Breast epithelium (tissue), 4 donors: ENCODE data around the gene RBCK1. TPM values are rescaled to one million over a fixed set of nuclear protein-coding genes. Genes with fewer than 3 reads are reported as not detected.

Experiments
- DNase-seq, 2 donors: peaks; one replicate each; pipeline ENCODE4 v3.0.0-alpha.2; 2019; ENCODE audit warnings: low spot score in 2 of 2
- H3K27ac ChIP-seq, 2 donors: fragments of 200-600 bp; sonication (generic) in 1 of 2; one replicate each; pipeline ENCODE4 v1.5.1; 2016 to 2019; ENCODE audit warnings: mild to moderate bottlenecking in 1 of 2
- H3K27me3 ChIP-seq, 2 donors: fragments of 200-600 bp; sonication (generic) in 1 of 2; one replicate each; pipeline versions ENCODE4 v1.5.1 to v1.6.0; 2017 to 2019; ENCODE audit warnings: control low read depth in 1 of 2, mild to moderate bottlenecking in 1 of 2
- H3K36me3 ChIP-seq: fragments of 200-600 bp; one replicate; pipeline ENCODE4 v1.5.1; 2019
- H3K4me1 ChIP-seq, 2 donors: fragments of 200-600 bp; sonication (generic); one replicate each; pipeline ENCODE4 v1.5.1; 2016 to 2019; ENCODE audit warnings: control low read depth in 1 of 2
- H3K4me3 ChIP-seq, 3 donors: fragments of 200-600 bp; sonication (generic); 1 replicate in 2 of 3; 2 replicates in 1 of 3; pipeline ENCODE4 v1.5.1; 2016 to 2019; ENCODE audit warnings: mild to moderate bottlenecking in 3 of 3, moderate library complexity in 2 of 3
- H3K9me3 ChIP-seq, 2 donors: fragments of 200-600 bp; sonication (generic) in 1 of 2; one replicate each; pipeline ENCODE4 v1.5.1; 2016 to 2019; ENCODE audit warnings: control low read depth in 1 of 2
- POLR2A ChIP-seq: fragments of 450-650 bp; IDR thresholded peaks from one replicate; pipeline ENCODE4 v1.6.1; 2016; ENCODE audit warnings: antibody characterized with exemption, mild to moderate bottlenecking, moderate library complexity
- POLR2AphosphoS5 ChIP-seq, 3 donors: sonication (generic); formaldehyde crosslinking; IDR thresholded peaks; one replicate each; pipeline ENCODE4 v1.6.1; 2017; ENCODE audit warnings: antibody characterized with exemption in 3 of 3
- intact Hi-C: fragments of 100-400 bp; cut with DNase I; formaldehyde crosslinking; loops from one replicate; pipeline ENCODE4 v1.15.1; 2023; ENCODE audit warnings: low total_unique reads
- total RNA-seq, 3 donors: library from RNA; depleted of rRNA; stranded (reverse); fragments of >200 nt; gene quantifications; one replicate each; pipeline ENCODE4 v1.1.0, GENCODE V29; 2016
- TF ChIP-seq, protein P1 (sequence below), 3 donors: fragments of 450-650 bp; IDR thresholded peaks; one replicate each; pipeline ENCODE4 v1.5.1; 2016 to 2017; ENCODE audit warnings: antibody characterized with exemption in 3 of 3, mild to moderate bottlenecking in 3 of 3, moderate library complexity in 3 of 3

RBCK1 gene
- total RNA-seq, 3 donors from 2014 or later = 61.3 to 69.5 (median 66.2) TPM

DNA sequence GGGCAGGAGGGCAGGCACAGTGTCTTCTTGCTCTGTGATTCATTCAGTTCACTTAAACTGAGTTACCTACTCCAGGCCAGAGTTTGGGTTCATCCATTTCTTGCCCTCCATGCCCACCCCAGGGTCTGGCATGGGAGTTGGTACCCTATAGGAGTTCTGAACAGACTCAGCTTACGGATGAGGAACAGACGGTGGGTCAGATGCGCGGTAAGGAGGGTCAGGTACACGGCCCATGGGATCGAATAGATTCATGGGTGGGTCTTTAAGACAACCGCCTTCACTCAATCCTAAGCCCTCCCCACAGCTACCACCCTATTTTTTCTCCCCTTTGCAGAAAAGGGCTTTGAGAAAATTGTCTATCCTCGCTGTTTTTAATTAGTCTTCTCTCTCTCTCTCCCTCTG is 40.6 kb upstream of the RBCK1 start:
- H3K9me3 ChIP-seq = no peaks in the 10 kb centered on the region
- H3K4me1 ChIP-seq = peaks cover 4 to 8% of the 10 kb centered on the region in 2 donors
- no peak for TF ChIP-seq POLR2A
- TF ChIP-seq POLR2AphosphoS5 (IDR thresholded peaks at IDR 0.05) = no peak
- TF ChIP-seq, protein P1, sequence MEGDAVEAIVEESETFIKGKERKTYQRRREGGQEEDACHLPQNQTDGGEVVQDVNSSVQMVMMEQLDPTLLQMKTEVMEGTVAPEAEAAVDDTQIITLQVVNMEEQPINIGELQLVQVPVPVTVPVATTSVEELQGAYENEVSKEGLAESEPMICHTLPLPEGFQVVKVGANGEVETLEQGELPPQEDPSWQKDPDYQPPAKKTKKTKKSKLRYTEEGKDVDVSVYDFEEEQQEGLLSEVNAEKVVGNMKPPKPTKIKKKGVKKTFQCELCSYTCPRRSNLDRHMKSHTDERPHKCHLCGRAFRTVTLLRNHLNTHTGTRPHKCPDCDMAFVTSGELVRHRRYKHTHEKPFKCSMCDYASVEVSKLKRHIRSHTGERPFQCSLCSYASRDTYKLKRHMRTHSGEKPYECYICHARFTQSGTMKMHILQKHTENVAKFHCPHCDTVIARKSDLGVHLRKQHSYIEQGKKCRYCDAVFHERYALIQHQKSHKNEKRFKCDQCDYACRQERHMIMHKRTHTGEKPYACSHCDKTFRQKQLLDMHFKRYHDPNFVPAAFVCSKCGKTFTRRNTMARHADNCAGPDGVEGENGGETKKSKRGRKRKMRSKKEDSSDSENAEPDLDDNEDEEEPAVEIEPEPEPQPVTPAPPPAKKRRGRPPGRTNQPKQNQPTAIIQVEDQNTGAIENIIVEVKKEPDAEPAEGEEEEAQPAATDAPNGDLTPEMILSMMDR (IDR thresholded peaks at IDR 0.05) = no peak
- no peaks in the 10 kb centered on the region for H3K36me3 ChIP-seq
- no peaks in the 10 kb centered on the region for H3K27me3 ChIP-seq
- no peak for DNase-seq
- peak overlapping the region; percentile 52 to 83 for H3K27ac ChIP-seq
- intact Hi-C loops = no loop called here
- no peak overlapping the region for H3K4me3 ChIP-seq

DNA sequence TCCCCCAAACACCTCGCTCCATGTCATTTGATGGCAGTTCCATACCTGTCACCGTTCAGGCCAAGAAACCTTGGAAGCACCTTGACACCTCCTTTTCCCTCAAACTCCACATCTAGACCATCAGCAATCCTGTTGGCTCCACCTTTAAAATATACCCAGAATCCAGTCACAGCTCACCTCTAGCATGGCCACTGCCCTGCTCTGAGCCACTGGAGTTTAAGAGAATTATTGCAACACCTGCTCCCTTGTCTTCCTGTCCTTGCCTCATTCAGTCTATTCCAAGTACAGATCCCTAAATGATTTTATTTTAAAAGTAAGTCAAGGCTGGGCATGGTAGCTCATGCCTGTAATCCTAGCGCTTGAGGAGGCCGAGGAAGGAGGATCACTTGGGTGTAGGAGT is 39.2 kb upstream of the RBCK1 start:
- peaks cover 4 to 8% of the 10 kb centered on the region in 2 donors for H3K4me1 ChIP-seq
- no peaks in the 10 kb centered on the region for H3K36me3 ChIP-seq
- intact Hi-C loops = no loop called here
- no peaks in the 10 kb centered on the region for H3K27me3 ChIP-seq
- H3K27ac ChIP-seq = peak overlapping the region; percentile 0 to 51
- H3K4me3 ChIP-seq = no peak overlapping the region
- no peak for TF ChIP-seq POLR2A
- no peak for TF ChIP-seq POLR2AphosphoS5 (IDR thresholded peaks at IDR 0.05)
- TF ChIP-seq, protein P1 (IDR thresholded peaks at IDR 0.05) = no peak
- H3K9me3 ChIP-seq = no peaks in the 10 kb centered on the region
- no peak for DNase-seq

DNA sequence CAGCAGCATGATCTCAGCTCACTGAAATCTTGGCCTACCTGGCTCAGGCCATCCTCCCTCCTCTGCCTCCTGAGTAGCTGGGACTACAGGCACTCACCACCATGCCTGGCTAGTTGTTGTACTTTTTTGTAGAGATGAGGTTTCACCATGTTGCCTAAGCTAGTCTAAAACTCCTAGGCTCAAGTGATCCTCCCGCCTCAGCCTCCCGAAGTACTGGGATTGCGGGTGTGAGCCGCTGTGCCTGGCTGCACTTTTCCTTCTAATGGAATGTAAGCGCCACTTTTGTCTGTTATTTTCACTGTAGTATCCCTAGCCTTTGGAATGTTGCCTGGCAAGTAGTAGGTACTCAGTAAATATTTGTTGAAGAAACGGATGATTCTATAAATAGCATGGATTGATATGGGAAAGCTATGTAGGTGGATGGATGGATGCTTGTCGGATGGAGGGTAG is 37.9 kb upstream of the RBCK1 start:
- H3K27ac ChIP-seq = peak overlapping the region; percentile 56 to 61
- no peak for TF ChIP-seq POLR2AphosphoS5 (IDR thresholded peaks at IDR 0.05)
- TF ChIP-seq, protein P1 (IDR thresholded peaks at IDR 0.05) = no peak
- no peak for TF ChIP-seq POLR2A
- H3K27me3 ChIP-seq = no peaks in the 10 kb centered on the region

DNA sequence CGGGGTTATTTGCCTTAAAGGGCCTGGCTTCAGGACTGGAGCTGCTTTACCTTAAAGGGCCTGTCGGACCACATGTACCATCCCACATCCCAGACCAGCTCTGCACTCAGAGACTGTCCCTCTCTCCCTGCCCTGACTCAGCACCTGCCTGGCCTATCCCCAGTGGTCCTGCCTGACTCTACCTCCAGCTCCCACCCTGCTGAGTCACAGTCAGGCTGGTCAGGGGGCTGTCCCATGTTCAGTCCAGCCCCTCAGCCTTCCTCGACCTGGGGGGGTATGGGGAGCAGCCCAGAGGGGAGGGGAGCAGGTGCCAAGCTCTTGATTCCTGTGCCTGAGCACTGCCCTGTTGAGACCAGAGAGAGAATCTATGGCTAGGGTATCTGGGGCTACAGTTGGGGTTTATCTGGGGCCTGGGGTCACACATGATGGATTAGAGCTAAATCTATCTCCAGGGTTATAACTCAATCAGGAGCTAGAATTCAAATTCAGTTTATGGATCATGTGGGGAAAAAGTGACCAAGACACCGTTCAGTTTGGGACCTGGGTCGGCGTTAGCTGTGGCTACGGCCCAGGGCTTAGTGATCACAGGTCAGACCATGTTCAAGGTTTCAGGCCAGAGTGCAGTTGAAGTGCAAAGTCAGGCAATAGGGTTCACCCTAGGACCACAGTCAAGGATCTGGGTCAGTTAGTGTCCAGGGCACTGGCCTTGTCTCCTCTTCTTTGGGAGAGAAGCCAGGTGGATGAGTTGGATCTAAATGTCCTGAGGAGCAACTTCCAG is 36.9 kb upstream of the RBCK1 start:
- Histone ChIP-seq H3K27ac (peak overlapping the region; percentile 78 to 83), H3K36me3 (no peaks in the 10 kb centered on the region), H3K4me1 (peaks cover 0 to 8% of the 10 kb centered on the region in 2 donors), H3K27me3 (no peaks in the 10 kb centered on the region), H3K9me3 (no peaks in the 10 kb centered on the region), H3K4me3 (peak overlapping the region in 1 of 3 donors; percentile 12)
- TF ChIP-seq POLR2A (no peak), POLR2AphosphoS5 (IDR thresholded peaks at IDR 0.05) (no peak)
- TF ChIP-seq, protein P1 (IDR thresholded peaks at IDR 0.05) = no peak
- intact Hi-C loops = no loop called here
- no peak for DNase-seq

More for the DNA sequence above, 37.9 kb upstream of the RBCK1 start:
- intact Hi-C loops = no loop called here
- H3K9me3 ChIP-seq = no peaks in the 10 kb centered on the region
- H3K4me1 ChIP-seq = peaks cover under 1 to 8% of the 10 kb centered on the region in 2 donors
- DNase-seq = no peak
- H3K4me3 ChIP-seq = no peak overlapping the region
- H3K36me3 ChIP-seq = no peaks in the 10 kb centered on the region
